Endothelial cell (in vitro differentiated cells): ENCODE results near the gene AMIGO1. TPM values are rescaled to one million over a fixed set of nuclear protein-coding genes. Genes with fewer than 3 reads are reported as not detected.

ENCODE experiments used
- DNase-seq: peaks from one replicate; pipeline ENCODE4 v3.0.0; 2021; ENCODE audit warnings: low spot score
- H3K27ac Mint-ChIP-seq: one replicate; pipeline ENCODE4 v1.8.0; 2021; ENCODE audit warnings: mixed read lengths, inconsistent platforms; ENCODE audit not compliant: unreplicated experiment
- H3K27me3 Mint-ChIP-seq: one replicate; pipeline ENCODE4 v1.8.0; 2021; ENCODE audit warnings: mild to moderate bottlenecking, moderate library complexity, mixed read lengths, inconsistent platforms; ENCODE audit not compliant: unreplicated experiment
- H3K36me3 Mint-ChIP-seq: one replicate; pipeline ENCODE4 v1.8.0; 2021; ENCODE audit warnings: mild to moderate bottlenecking, low read depth, mixed read lengths, inconsistent platforms; ENCODE audit not compliant: unreplicated experiment
- H3K4me1 Mint-ChIP-seq: one replicate; pipeline ENCODE4 v1.8.0; 2021; ENCODE audit warnings: mild to moderate bottlenecking, mixed read lengths, inconsistent platforms; ENCODE audit not compliant: unreplicated experiment
- H3K4me3 Mint-ChIP-seq: one replicate; pipeline ENCODE4 v1.8.0; 2021; ENCODE audit warnings: mild to moderate bottlenecking, mixed read lengths, inconsistent platforms; ENCODE audit not compliant: unreplicated experiment
- H3K9me3 Mint-ChIP-seq: one replicate; pipeline ENCODE4 v1.8.0; 2021; ENCODE audit warnings: mixed read lengths, inconsistent platforms; ENCODE audit not compliant: unreplicated experiment
- CTCF ChIP-seq: fragments of 200-600 bp; sonication (generic); IDR thresholded peaks from one replicate; pipeline ENCODE4 v1.5.0; 2021; ENCODE audit warnings: antibody characterized with exemption; ENCODE audit not compliant: unreplicated experiment
- total RNA-seq: library from RNA; stranded (reverse); fragmentation: NEBNext Ultra II Directional; extraction: Animal tissue kit (Norgen Biotek cat#: 25700); gene quantifications from one replicate; pipeline ENCODE4 v1.2.1, GENCODE V29; 2021; ENCODE audit not compliant: unreplicated experiment

AMIGO1 gene
- total RNA-seq, 1 donor from 2014 or later: 1.2 TPM

DNA sequence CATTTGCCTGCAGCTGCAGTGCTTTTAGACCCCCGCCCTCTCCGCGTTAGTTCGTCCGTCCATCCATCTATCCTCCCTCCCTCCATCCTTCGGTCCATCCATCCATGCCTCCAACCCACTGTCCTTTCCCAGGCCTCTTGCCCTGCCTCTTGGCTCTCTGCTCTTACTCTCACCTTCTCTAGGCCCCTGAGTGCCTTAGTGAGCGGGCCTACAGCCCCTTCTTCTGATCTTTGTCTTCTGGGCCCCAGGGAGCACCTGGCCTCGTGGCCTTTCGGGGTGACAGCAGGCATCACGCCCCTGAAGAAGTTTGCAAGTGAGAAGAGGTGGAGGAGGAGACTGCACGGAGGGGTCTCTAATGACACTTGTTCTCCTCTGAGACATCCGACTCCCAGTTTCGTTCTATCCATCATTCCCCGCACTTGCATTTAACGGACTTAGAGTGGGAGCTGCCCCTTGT is 25.0 kb downstream of the AMIGO1 start:
- H3K4me3 Mint-ChIP-seq: peak overlapping the region; percentile 90
- H3K9me3 Mint-ChIP-seq: no peaks in the 10 kb centered on the region
- H3K27me3 Mint-ChIP-seq: peaks cover 25% of the 10 kb centered on the region
- peaks cover 7% of the 10 kb centered on the region for H3K4me1 Mint-ChIP-seq
- H3K27ac Mint-ChIP-seq: peak overlapping the region; percentile 87
- peaks cover 9% of the 10 kb centered on the region for H3K36me3 Mint-ChIP-seq
- TF ChIP-seq CTCF: no peak
- DNase-seq: no peak

GRCh38 chr1:109483672-109484518 is 25.6 kb downstream of the AMIGO1 start, which contains the start of gene ATXN7L2:
TSS of gene ATXN7L2 (plus strand) at chr1:109483905. CDS start at chr1:109483954, 49 bp downstream.
- H3K36me3 Mint-ChIP-seq: peaks cover 9% of the 10 kb centered on the region
- H3K27me3 Mint-ChIP-seq: peaks cover 25% of the 10 kb centered on the region
- TF ChIP-seq CTCF: no peak
- H3K4me1 Mint-ChIP-seq: peaks cover 7% of the 10 kb centered on the region
- peak within 1 kb of the TSS; percentile 87 for H3K27ac Mint-ChIP-seq
- peak within 1 kb of the TSS; percentile 90 for H3K4me3 Mint-ChIP-seq
- DNase-seq: peak; percentile 95
- H3K9me3 Mint-ChIP-seq: no peaks in the 10 kb centered on the region

DNA sequence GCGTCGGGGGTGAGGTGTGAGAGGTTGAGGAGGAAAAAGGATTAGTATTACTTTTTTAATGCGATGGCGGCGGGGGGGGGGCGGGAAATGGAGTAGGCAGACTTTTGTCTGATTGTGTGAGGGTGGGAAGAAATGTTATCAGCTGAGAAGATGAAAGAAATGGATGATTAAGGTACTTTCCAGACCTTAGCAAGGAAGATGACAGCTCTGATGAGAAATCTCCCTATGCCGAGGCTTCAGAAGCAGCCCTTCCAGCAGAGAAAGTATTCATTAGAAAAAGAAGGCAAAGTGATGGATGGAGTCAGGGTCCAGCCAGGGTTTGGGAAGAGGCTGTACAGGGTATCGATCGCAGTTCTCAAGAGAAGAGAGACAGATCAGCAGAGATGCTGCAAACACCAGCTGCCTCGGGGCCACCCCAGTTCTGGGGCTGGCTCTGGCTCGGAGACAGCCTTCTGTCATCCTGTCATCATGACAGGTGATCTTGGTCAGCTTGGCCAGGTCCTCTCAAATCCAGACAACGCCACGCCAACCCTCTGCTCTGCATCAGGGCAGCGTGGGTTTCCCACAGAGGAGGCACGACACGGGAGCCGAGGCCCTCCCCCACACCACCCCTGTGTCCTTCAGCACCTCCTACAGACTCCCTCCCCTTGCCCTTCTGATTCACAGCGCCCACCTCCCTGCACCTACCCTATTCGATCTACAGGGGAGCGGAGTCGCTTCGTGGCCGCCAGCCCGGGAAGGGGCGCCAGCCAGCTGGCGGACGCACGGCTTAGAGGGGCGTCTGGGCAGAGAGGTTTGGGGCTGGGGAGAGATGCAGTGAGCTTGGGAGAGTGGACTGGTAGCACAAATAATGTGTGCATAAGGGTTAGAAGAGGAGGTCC is 26.5 kb downstream of the AMIGO1 start:
- peak overlapping the region; percentile 90 for H3K4me3 Mint-ChIP-seq
- H3K4me1 Mint-ChIP-seq: peaks cover 7% of the 10 kb centered on the region
- no peak for TF ChIP-seq CTCF
- peaks cover 23% of the 10 kb centered on the region for H3K27me3 Mint-ChIP-seq
- peak overlapping the region; percentile 36 for H3K27ac Mint-ChIP-seq
- no peak for DNase-seq
- H3K9me3 Mint-ChIP-seq: no peaks in the 10 kb centered on the region
- H3K36me3 Mint-ChIP-seq: peaks cover 9% of the 10 kb centered on the region

GRCh38 chr1:109482242-109482641 is 27.3 kb downstream of the AMIGO1 start:
- H3K36me3 Mint-ChIP-seq: peaks cover 9% of the 10 kb centered on the region
- H3K27ac Mint-ChIP-seq: no peak overlapping the region
- no peak for DNase-seq
- H3K4me1 Mint-ChIP-seq: peaks cover 7% of the 10 kb centered on the region
- H3K9me3 Mint-ChIP-seq: no peaks in the 10 kb centered on the region
- no peak overlapping the region for H3K4me3 Mint-ChIP-seq
- TF ChIP-seq CTCF: no peak
- H3K27me3 Mint-ChIP-seq: peaks cover 18% of the 10 kb centered on the region
